ENCODE results near the gene ADGRF1. TPM values are rescaled to one million over a fixed set of nuclear protein-coding genes. Genes with fewer than 3 reads are reported as not detected.
"Not testable (repeated sequence)": the region's sequence is repeated elsewhere in the genome, so short reads cannot be mapped to it uniquely, and the experiment has no call there.

The ADGRF1 gene
- total RNA-seq, result 10 to 100 TPM in 3 of 4 donors, 1 to 10 TPM in 1; 7.4 to 57.0 (median 43.6) TPM

DNA sequence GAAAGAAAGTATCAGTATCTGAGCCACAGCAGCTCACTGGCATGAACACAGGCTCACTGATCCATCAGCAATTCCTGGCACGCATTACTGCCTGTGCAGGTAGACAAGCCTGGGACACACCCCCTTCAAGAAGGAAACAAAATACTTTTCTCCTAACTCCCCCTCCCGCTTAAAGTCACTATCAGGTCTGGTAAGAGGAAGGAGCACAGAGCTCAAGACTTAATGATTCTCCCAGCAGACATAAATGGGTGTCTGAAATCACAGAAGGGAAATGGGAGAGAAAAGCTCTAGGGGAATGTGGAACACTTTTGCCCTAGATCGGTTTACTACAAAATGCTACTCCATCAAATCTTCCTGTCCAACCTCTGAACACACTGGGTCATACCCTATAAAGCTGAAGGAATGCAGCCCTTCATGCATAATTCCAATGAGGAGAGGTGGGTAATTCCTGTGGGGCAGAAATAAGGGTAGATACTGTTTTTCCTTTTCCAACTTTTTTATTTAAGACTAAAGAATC, at the start of gene ADGRF1:
TSS of gene ADGRF1 (minus strand) at position 58 of the 517 bp plus-strand sequence. CDS start 13,271 bp downstream, outside the sequence.
- 44 to 56% methylated on average over 3 of the region's 3 CpGs for WGBS, 2 donors
- Histone ChIP-seq H3K27me3 (no peaks in the 10 kb centered on the region), H3K4me1 (peaks cover 9 to 55% (median 12%) of the 10 kb centered on the region in 3 donors), H3K36me3 (no peaks in the 10 kb centered on the region), H3K4me3 (peak within 1 kb of the TSS; percentile 8 to 23 (median 16)), H3K9me3 (no peaks in the 10 kb centered on the region), H3K27ac (peak within 1 kb of the TSS; percentile 42 to 88 (median 83))
- TF ChIP-seq, protein P1, sequence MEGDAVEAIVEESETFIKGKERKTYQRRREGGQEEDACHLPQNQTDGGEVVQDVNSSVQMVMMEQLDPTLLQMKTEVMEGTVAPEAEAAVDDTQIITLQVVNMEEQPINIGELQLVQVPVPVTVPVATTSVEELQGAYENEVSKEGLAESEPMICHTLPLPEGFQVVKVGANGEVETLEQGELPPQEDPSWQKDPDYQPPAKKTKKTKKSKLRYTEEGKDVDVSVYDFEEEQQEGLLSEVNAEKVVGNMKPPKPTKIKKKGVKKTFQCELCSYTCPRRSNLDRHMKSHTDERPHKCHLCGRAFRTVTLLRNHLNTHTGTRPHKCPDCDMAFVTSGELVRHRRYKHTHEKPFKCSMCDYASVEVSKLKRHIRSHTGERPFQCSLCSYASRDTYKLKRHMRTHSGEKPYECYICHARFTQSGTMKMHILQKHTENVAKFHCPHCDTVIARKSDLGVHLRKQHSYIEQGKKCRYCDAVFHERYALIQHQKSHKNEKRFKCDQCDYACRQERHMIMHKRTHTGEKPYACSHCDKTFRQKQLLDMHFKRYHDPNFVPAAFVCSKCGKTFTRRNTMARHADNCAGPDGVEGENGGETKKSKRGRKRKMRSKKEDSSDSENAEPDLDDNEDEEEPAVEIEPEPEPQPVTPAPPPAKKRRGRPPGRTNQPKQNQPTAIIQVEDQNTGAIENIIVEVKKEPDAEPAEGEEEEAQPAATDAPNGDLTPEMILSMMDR (IDR thresholded peaks at IDR 0.05), result no peak
- TF ChIP-seq POLR2A (IDR thresholded peaks at IDR 0.05), result peak in 1 of 4 donors; percentile 12
- no peak for DNase-seq
- intact Hi-C loops (cut with DNase I), result loop anchor here (10.0 kb wide), 1 partner anchor 188 kb away; no protein-coding TSS in a partner anchor

DNA sequence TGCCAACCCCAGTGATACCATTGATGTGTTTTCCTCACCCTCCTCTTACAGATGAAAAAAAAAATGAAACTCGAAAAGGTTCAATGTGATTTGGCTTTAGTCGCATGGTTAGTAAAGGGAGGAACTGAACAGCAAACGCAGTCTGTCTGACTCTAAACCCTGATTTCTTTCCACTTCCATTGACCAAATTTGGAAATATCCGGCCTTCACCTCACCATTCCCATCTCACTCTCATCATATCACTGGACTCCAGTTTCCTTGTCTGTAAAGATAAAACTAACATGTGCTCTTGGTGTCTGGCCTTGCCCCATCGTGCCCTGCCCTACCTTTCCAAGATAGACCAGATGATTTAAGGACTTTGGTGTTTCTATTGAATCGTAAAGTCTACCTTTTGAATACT, 48.7 kb upstream of the ADGRF1 start:
- TF ChIP-seq, protein P1 (IDR thresholded peaks at IDR 0.05), result no peak
- no peak for TF ChIP-seq POLR2A (IDR thresholded peaks at IDR 0.05)
- intact Hi-C loops (cut with DNase I), result no loop called here

DNA sequence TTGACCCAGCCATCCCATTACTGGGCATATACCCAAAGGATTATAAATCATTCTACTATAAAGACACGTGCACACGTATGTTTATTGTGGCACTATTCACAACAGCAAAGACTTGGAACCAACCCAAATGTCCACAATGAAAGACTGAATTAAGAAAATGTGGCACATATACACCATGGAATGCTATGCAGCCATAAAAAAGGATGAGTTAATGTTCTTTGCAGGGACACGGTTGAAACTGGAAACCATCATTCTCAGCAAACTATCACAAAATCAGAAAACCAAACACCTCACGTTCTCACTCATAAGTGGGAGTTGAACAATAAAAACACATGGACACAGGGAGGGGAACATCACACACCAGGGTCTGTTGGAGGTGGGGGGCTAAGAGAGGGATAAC, 47.3 kb upstream of the ADGRF1 start:
- intact Hi-C loops (cut with DNase I); H3K36me3 ChIP-seq; DNase-seq; H3K9me3 ChIP-seq; H3K27me3 ChIP-seq; H3K4me3 ChIP-seq; H3K27ac ChIP-seq: not testable (repeated sequence)
- 44 to 57% methylated on average over 4 of the region's 4 CpGs for WGBS, 2 donors
- H3K4me1 ChIP-seq, result peaks cover 0 to 38% (median 16%) of the 10 kb centered on the region in 3 donors

More for the DNA sequence above, 48.7 kb upstream of the ADGRF1 start:
- Histone ChIP-seq H3K9me3 (no peaks in the 10 kb centered on the region), H3K36me3 (no peaks in the 10 kb centered on the region), H3K27ac (no peak overlapping the region), H3K27me3 (no peaks in the 10 kb centered on the region), H3K4me1 (peaks cover 0 to 26% (median 10%) of the 10 kb centered on the region in 3 donors), H3K4me3 (no peak overlapping the region)
- WGBS, 2 donors, result 87 to 88% methylated on average over 6 of the region's 6 CpGs
- no peak for DNase-seq

DNA sequence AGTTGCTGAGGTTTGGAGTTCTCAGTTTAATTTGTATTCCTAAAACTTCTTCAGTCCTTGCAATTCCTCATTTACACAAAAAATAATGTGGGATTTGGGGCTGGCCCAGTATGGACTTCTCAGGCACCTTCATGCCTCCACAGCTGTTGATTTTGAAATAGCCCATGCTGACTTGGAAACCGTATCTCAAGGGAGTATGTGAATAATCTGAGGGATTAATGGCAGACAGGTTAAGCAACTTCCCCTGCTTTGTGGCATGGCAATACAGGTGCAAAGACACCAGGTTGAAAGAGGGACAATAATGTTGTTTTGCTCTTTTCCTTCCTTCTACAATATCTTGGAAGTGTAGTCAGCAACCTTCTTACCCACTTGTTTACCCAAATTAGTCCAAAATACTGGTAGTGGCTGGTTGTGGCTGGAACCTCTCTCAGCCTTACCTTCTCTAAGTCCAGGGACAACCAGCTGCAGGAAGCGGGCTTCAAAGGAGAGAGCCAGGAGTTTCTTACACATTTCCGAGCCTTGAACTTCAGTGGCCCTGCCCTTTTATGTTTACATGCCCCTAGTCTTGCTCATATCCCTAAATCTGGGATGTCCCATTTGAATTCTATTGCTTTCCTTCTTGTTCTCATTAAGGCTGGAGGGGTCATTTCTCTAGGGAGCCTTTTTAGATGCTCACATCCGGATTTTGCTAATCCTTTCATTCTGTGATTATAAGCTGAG, 44.1 kb upstream of the ADGRF1 start:
- peaks cover 0 to 7% (median 0%) of the 10 kb centered on the region in 4 donors for H3K27me3 ChIP-seq
- no peak overlapping the region for H3K4me3 ChIP-seq
- no peak for TF ChIP-seq POLR2A (IDR thresholded peaks at IDR 0.05)
- TF ChIP-seq, protein P1 (IDR thresholded peaks at IDR 0.05), result no peak
- H3K9me3 ChIP-seq, result no peaks in the 10 kb centered on the region
- no peak overlapping the region for H3K27ac ChIP-seq
- WGBS, 2 donors, result 64 to 71% methylated on average over 4 of the region's 4 CpGs
- intact Hi-C loops (cut with DNase I), result no loop called here
- H3K36me3 ChIP-seq, result no peaks in the 10 kb centered on the region
- H3K4me1 ChIP-seq, result peaks cover 0 to 46% (median 24%) of the 10 kb centered on the region in 3 donors
- no peak for DNase-seq

DNA sequence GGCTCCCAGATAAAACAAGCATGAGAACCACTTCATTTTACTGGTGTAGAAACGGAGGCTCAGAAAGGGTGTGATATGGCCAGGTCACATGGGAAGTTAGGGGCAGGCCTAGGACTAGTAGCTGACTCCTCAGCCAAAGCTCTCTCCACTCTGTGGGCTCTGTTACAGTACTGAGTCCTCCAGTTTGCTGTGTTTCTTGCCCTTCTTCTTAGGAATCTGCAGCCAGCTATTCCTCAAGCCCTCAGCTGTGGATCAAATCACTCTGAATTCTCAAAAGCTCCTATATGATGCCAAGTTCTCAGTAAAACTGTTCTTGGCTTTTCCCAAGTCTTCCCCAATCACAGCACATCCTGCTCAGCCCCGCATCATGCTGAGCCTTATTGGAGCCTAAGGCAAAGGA, 42.5 kb upstream of the ADGRF1 start:
- peaks cover 0 to 46% (median 24%) of the 10 kb centered on the region in 3 donors for H3K4me1 ChIP-seq
- H3K27me3 ChIP-seq, result peaks cover 0 to 7% (median 0%) of the 10 kb centered on the region in 4 donors
- TF ChIP-seq, protein P1 (IDR thresholded peaks at IDR 0.05), result no peak
- no peak for TF ChIP-seq POLR2A (IDR thresholded peaks at IDR 0.05)
- 62 to 85% methylated on average over 2 of the region's 2 CpGs for WGBS, 2 donors
- H3K27ac ChIP-seq, result peak overlapping the region in 2 of 4 donors; percentile 53 to 79
- intact Hi-C loops (cut with DNase I), result no loop called here
- no peaks in the 10 kb centered on the region for H3K9me3 ChIP-seq
- no peaks in the 10 kb centered on the region for H3K36me3 ChIP-seq
- DNase-seq, result no peak
- no peak overlapping the region for H3K4me3 ChIP-seq
